ENCODE results near the gene KCNAB1. TPM values are rescaled to one million over a fixed set of nuclear protein-coding genes. Genes with fewer than 3 reads are reported as not detected.

Gene KCNAB1
- polyA plus RNA-seq, 4 donors, result 2.9 to 10.9 (median 4.1) TPM

- DNase-seq (ENCODE audit: low read depth in 4 of 4, low spot score in 3 of 4), result no peak
Measured at GRCh38 chr3:156304406-156304805, 184.0 kb downstream of the KCNAB1 start.

DNA sequence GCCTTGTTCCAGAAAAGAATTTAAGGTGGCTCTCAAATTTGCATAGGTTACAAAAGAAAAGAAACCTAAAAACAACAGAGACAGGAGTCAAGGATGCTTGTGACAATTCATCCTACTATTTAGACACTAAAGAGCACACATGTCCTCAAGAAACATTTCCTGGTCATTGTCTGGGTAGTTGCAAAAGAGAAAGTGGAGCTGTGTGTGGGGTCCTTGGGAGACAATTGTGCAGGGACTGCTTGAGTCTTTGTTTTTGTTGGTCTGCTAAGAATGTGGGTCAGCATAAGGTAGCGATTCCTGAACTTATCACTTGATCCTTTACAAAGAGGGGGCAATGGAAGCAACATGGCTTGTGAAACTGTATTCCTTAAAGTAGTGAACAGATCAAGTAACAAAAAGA is 185.3 kb downstream of the KCNAB1 start:
- DNase-seq (ENCODE audit: low read depth in 4 of 4, low spot score in 3 of 4), result no peak

- no peak for DNase-seq (ENCODE audit: low read depth in 4 of 4, low spot score in 3 of 4)
Measured at GRCh38 chr3:156307704-156308103, 187.3 kb downstream of the KCNAB1 start.

DNA sequence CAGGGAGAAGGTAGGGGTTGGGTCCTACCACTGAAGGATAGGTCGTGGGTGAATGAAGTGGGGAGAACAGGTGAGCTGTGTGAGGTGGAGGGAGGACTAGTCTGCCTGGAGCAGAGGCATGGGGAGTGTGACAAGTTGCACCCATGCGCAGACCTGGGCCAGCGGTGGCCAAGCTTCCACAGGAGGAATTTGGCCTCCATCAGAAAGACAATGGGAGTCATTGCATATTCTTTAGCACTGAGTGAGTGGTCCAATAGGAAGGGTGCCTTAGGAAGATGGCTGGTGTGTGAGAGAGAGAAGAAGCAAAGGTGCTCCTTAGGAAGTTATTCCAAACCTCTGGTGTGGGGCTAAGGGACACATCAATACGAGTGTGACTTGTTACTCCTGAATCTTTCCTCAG is 191.1 kb downstream of the KCNAB1 start:
- no peak for DNase-seq (ENCODE audit: low read depth in 4 of 4, low spot score in 3 of 4)

GRCh38 chr3:156311930-156312329 is 191.6 kb downstream of the KCNAB1 start:
- DNase-seq (ENCODE audit: low read depth in 4 of 4, low spot score in 3 of 4), result no peak

DNA sequence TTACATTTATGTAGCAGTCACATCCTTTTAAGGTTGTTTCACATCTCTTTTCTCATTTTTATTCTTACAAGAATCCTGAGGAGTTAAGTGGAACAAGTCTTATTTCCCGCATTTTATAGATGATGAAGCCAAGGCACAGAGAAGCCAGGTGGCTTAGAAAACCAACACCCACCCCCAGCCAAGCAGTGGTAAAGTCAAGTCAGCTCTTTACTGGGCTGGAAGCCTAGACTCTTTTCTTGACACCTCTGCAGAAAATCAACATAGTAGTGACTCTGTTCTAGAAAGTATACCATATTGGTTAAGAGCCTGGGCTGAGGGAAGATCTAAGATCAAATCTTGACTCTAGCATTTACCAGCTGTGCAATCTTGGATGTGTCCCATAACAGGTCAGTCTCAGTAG is 195.7 kb downstream of the KCNAB1 start:
- DNase-seq (ENCODE audit: low read depth in 4 of 4, low spot score in 3 of 4), result no peak

GRCh38 chr3:156317462-156318074 is 197.2 kb downstream of the KCNAB1 start:
- no peak for DNase-seq (ENCODE audit: low read depth in 4 of 4, low spot score in 3 of 4)

- no peak for DNase-seq (ENCODE audit: low read depth in 4 of 4, low spot score in 3 of 4)
Measured at GRCh38 chr3:156321945-156322344, 201.6 kb downstream of the KCNAB1 start.

- DNase-seq (ENCODE audit: low read depth in 4 of 4, low spot score in 3 of 4), result no peak
Measured at GRCh38 chr3:156323466-156323865, 203.1 kb downstream of the KCNAB1 start.

DNA sequence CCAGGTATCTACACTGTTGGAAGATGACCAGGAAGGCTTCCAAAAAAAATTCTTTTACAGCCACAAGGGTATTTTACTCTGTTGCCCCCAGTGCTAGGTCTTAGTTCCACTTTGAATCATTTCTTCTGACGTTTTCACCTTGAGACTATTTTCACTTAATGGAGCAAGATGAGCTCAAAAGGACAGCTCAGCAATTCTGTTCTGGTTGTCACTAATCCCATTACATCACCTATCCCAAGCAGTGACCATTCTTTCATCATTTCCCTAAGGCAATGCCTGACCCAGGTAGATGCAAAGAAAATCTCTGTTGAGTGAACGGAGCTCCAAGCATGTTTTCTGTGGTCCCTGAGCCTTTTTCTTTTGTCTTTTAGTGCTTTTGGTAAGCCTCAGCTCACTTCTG is 210.0 kb downstream of the KCNAB1 start:
- DNase-seq (ENCODE audit: low read depth in 4 of 4, low spot score in 3 of 4), result no peak

DNA sequence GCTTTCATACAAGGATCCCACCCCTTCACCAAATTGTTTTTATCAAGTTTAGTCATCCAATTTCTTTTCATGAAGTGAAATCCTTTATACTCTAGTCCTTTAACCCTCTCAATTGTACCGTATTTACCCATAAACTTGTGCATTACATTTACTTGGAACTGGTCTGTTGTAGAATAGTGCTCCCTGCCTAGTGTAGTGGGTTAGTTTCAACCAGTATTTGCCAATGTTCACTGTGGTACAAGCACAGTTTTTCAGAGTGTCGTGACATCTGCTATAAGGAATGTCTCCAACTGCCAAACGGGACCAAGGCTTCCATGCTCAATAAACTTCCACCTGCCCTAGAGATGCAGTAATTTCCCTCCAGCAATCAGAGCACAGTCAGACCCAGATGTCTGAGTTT is 211.9 kb downstream of the KCNAB1 start:
- DNase-seq (ENCODE audit: low read depth in 4 of 4, low spot score in 3 of 4), result no peak

- no peak for DNase-seq (ENCODE audit: low read depth in 4 of 4, low spot score in 3 of 4)
Measured at GRCh38 chr3:156334841-156335545, 214.6 kb downstream of the KCNAB1 start.

- no peak for DNase-seq (ENCODE audit: low read depth in 4 of 4, low spot score in 3 of 4)
Measured at GRCh38 chr3:156339491-156339890, 219.1 kb downstream of the KCNAB1 start.

DNA sequence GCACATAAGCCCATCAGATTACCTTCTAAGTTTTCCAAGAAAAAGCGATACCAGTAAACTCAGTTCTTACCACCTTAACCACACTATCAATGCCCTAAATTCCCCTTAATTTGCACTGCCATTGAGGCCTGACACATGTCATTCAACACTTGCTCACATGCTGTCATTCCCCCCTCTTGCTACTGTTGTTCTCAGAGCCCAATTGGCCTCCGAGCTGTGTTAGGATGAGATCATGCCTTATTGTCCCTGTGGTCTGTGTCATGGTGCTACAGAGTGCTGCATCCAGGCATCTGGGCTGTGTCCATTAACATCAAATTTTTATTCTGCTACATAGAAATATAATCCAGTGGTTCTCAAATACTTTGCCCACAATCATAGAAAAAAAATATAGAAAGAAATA is 221.0 kb downstream of the KCNAB1 start:
- no peak for DNase-seq (ENCODE audit: low read depth in 4 of 4, low spot score in 3 of 4)

GRCh38 chr3:156341831-156342416 is 221.5 kb downstream of the KCNAB1 start:
- no peak for DNase-seq (ENCODE audit: low read depth in 4 of 4, low spot score in 3 of 4)

GRCh38 chr3:156344215-156344614 is 223.8 kb downstream of the KCNAB1 start:
- no peak for DNase-seq (ENCODE audit: low read depth in 4 of 4, low spot score in 3 of 4)

GRCh38 chr3:156349111-156349510 is 228.7 kb downstream of the KCNAB1 start:
- DNase-seq (ENCODE audit: low read depth in 4 of 4, low spot score in 3 of 4), result no peak

DNA sequence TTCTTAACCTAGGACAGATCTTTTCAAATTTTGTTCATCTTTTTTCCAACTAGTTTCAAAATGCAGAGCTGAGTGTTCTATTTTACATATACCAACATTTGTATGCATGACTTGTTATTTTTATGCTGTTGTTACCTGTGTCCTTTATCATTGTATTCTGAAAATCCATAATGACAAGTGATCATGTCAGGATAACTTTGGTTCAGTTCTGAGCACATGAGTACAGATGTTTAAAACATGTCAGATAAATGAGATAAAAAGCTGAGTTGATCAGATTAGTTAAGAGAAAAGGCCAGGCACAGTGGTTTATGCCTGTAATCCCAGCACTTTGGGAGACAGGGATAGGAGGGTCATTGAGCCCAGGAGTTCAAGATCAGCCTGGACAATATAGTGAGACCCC is 229.6 kb downstream of the KCNAB1 start:
- no peak for DNase-seq (ENCODE audit: low read depth in 4 of 4, low spot score in 3 of 4)

GRCh38 chr3:156350781-156351180 is 230.4 kb downstream of the KCNAB1 start:
- DNase-seq (ENCODE audit: low read depth in 4 of 4, low spot score in 3 of 4), result no peak

DNA sequence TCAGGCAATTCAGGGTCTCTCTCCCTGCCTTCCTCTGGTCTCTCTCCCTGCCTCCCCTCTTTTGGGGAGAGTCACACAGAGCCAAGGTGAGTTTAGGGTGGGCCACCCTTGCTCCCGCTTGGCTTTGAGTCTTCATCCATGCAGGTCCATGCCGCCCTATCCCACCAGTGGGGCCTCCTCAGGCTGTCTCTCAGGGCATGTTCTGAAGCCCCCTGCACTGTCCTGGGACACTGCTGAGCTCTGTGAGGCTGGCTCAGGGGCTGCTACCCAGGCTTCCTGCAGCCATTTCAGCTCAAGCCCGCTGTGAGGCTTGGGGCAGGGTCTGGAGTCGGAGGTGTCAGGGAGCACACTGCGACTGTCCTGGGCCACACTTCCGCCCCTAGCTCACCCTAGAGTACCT is 231.4 kb downstream of the KCNAB1 start:
- DNase-seq (ENCODE audit: low read depth in 4 of 4, low spot score in 3 of 4), result no peak

GRCh38 chr3:156352728-156353127 is 232.3 kb downstream of the KCNAB1 start:
- DNase-seq (ENCODE audit: low read depth in 4 of 4, low spot score in 3 of 4), result no peak

DNA sequence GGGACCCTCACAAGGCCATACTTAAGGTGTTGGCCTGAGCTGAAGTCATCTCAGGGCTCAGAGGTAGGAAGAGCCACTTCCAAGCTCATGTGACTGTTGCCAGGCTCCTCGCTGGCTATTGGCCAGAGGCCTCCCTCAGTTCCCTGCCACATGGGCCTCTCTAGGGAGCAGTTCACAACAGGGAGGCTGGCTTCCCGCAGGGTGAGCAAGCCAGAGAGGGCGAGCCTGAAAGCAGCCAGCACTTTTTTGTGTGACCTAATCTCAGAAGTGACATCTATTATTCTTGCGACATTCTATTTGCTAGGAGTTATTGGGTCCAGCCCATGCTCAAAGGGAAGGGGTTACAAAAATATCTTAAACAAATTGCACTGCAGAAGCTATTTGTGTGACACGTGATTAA is 233.2 kb downstream of the KCNAB1 start:
- no peak for DNase-seq (ENCODE audit: low read depth in 4 of 4, low spot score in 3 of 4)

Data from left renal pelvis (tissue), 4 donors.